Activated CD4-positive, alpha-beta T cell treated with anti-CD3 and anti-CD28 coated beads, Interleukin-2, Interleukin-4, amounts not matched to agents 100 ng/mL and 50 ng/mL, durations not matched to agents 16 hours and 8 hours (primary cell): ENCODE data around the gene SLC6A19.

ENCODE experiments used
- DNase-seq: peaks from one replicate; pipeline ENCODE4 v3.0.0-alpha.2; 2020; ENCODE audit warnings: low spot score

SLC6A19 gene

DNA sequence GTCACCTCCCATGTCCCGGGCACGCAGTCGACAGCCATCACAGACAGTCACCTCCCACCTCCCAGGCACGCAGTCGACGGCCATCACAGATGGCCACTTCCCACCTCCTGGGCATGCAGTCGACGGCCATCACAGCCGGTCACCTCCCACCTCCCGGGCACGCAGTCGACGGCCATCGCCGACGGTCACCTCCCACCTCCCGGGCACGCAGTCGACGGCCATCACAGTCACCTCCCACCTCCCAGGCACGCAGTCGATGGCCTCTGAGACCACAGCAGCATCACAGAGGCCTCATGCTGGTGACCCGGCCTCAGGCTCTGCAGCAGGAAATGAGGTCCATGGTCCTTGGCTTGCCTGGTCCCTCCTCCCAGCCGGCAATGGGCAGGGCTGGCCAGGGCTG lies 5.5 kb upstream of the SLC6A19 start:
- DNase-seq, result no peak

DNA sequence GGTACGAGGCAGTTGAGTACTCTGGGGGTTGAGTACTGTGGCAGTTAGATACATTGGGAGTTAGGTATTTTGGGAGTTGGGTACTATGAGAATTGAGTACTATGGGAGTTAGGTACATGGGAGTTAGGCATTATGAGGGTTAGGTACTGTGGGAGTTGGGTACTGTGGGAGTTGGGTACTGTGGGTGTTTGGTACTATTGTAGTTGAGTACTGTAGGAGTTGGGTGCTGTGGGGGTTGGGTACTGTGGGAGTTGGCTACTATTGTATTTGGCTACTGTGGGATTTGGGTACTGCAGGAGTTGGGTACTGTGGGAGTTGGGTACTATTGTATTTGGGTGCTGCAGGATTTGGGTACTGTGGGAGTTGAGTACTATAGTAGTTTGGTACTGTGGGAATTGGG lies 4.8 kb upstream of the SLC6A19 start:
- DNase-seq, result no peak

DNA sequence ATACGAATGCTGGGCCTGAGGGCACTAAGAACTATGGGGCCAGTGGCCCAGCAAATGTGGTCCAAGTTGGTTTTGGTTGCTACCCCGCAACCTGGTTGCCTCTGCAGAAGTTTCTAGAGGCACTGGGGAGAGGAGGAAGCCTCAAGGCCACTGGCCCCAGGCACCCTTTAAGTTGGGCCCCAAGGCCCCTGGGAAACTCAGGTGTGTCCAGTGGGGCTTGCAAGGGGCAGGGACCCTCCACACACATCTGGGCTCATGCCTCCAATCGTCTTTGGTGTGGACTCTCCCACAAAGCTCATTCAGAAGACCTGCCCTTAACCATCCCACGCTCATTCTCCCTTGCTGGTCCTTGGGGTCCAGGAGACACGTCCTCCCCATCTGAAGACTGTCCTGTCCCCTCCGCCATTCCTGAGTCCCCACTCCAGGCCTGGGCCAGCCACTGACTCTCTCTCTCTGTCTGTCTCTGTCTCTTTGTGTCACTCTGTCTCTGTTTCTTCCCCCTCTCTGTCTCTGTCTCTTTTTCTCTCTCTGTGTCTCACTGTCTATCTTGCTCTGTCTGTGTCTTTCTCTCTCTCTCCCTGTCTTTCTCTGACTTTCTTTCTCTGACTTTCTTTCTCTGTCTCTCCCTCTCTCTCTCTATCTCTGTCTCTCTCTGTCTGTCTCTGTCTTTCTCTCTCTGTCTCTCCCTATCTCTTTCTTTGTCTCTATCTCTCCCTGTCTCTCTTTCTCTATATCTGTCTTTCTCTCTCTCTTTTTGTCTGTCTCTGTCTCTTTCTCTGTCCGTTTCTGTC lies 3.3 kb upstream of the SLC6A19 start:
- no peak for DNase-seq

DNA sequence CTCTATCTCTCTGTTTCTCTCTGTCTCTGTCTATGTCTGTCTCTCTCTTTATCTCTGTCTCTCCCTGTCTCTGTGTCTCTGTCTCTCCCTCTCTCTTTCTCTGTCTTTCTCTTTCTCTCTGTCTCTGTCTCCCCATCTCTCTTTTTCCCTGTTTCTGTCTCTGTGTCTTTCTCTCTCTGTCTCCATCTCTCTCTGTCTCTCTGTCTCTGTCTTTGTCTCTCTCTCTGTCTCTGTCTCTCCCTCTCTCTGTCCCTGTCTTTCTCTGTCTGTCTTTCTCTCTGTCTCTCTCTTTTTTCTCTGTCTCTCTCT lies 2.1 kb upstream of the SLC6A19 start:
- no peak for DNase-seq

DNA sequence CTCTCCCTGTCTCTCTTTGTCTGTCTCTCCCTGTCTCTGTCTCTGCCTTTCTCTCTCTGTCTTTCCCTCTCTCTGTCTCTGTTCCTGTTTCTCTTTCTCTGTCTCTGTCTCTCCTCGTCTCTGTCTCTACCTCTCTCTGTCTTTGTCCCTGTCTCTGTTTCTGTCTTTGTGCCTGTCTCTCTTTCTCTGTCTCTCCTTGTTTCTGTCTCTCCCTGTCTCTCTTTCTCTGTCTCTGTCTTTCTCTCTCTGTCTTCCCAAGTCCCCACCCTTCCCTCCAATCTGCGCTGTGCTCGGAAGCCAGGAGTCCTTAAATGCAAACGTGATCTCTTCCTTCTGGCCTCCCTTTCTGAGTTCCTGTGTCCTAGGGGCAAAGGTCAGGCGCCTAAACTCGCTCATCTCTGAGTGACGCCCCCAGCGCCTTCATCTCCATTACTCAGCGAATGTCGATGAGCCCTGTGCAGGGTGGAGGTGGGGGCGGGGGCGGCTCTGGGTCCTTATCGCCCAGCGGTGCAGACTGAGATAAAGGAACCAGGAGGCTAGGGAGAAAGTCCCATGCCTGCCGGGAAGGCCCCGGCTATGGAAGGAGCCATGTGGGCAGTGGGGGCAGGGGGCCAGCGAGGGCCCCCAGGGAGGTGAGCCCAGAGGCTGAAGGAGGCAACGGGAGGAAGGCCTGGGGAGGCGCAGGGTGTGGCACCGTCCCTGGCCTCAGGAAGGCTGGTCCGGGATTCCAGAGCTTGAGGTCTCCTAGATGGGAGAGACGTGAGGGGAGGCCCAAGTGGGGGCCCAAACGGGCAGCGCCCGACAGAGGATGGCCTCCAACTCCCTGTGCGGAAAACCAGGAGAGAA lies 1.5 kb upstream of the SLC6A19 start:
- DNase-seq, result no peak

DNA sequence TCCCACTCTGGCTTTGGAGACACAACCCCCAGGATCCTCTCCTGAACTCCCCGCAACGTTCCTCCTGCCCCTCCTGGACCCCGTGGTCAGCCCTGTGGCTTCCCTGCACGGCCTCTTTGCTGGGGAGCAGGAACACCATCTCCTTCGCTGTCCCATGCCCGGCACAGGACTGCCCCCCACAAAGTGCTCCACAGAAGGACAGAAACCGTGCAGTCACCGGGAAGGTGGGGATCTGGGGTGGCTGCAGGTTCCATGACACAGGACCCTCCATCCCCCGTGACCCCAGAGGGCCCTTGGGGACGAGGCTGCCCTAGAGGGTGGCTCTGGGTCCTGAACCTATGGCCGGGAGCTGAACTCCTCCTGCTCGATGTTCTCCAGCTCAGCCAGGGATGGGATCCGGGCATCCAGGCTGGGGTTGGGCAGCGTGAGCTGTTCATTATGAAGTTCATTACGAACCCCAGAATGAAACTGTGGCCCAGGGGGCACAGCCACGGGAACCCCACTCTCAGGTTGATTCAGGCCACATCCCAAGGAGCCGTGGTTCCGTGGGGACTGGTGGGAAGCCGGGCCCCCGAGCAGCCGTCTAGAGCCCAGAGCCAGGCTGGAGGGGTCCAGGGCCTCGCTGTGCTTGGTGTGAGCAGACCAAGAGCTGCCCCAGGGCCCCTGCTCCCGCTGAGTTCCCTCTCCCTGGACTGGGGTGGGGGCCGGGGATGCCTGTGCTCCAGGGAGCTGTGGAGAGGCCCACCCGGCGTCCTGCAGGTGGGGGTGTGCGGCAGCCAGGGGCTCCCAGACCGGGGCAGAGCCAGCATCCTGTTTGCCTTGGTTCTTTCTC lies 684 bp upstream of the SLC6A19 start:
- DNase-seq, result no peak

DNA sequence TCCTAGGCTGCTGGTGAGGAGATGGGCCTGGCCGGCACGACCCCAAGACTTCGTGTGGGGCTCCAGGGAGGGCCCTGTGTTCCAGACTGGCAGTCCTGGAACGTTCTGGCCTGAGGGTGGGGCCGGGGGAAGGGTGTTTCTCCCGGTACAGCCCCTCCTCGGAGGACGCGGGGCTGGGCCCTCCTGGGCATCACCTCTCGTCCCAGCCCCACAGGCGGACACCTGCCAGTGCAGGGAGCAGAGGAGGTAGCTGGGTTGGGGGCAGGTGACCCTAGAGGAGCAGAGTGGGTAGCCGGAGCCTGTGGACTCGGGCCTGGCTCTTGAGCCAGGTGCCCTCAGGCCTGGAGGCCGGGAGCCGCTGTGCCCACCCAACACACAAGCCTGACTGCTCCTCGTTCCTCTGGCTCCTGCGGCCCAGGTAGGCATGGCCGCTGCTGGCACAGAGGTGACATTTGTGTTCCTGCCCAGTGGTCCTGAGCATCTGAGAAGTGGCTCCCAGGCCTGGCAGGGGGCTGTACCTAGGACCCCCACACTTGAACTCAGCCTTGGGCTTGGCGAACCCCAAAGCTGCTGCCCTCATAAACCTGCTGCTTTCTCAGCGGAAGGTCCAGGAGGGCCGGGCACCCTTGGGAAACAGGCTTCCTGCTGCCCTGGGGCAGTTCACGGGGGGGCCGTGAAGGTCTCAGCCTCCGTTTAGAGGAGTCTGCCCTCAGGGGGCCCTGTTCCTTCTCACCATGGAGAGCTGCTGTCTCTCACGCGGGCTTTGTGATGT lies 817 bp downstream of the SLC6A19 start:
- DNase-seq, result no peak

DNA sequence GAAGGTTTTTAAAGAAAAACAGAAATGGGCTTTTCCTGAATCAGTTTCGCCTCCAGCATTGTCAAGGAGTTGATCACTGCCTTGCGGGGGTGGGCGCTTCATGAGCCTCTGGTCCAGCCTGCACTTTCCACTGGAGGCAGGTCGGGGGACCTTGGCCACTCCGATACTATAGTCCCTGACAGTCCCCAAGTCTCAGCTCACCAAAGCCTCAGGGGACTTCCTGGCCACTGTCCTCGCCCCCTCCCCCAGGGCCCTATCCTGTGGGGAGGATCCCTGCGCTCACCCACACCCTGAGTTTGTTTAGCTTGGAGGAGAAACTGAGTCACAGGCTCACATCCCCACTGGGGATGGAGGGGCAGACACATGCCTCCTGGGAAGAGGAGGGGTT lies 1.4 kb downstream of the SLC6A19 start:
- no peak for DNase-seq

DNA sequence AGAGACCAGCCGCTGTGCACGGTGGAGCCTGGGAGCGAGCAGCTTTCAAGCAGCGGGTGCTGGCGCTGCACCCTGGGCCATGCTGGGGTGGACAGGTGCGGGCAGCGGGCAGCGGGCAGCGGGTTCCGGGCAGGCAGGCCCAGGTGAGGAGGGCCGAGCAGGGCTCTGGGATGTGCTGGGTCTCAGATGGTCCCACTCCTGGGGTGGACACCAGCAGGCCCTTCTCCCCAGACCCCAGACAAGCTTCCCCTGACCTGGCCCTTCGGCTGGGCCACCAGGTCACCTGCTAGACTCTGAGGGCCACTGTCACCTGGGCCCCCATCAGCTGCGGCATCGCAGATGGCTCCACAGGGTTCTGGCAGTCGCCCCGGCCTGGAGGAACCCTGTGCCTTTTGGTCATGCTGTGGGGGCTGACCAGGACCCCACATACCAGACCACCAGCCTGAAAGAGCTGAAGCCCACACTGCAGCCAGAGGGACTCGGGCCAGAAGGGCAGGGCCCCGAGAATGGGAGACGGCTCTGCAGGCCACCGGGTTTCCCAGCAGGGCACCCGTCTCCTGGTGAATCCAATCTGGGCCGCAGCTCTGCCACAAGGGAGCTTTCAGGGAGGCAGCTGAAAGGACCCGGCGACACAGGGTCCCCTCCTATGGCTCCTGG lies 2.0 kb downstream of the SLC6A19 start:
- DNase-seq, result no peak

DNA sequence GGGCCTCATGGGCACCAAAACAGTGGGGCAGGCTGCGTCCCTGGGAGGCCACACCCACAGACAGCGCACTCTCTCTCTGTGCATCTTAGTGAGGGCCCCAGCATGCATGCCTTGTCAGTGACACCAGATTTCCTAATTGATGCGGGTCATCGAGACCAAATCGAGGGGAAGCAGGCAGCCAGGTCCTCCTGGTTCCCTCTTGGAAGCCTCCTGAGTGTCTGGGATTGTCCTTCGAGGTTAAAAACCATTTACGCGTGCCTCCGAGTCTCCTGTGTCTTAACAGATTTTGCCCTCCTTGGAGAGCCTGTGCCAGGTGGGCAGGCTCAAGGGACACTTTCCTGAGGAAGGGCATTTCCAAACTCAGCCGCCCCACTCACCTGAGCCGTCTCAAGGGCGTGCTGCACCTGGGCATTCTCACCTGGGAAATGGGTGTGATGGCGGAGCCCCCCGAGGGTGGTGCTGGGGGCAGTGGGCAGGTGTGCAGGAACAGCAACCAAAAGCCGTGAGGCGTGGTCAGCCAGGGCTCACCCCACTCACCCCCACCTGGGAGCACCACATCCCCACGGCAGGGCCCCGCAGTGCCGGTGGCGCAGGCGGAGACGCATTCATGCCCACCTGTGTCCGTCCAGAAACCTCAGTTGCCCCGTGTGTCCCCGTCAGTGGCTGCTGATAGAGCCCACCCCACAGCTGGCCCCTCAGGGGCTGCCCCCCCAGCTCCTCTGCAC lies 2.7 kb downstream of the SLC6A19 start:
- no peak for DNase-seq

DNA sequence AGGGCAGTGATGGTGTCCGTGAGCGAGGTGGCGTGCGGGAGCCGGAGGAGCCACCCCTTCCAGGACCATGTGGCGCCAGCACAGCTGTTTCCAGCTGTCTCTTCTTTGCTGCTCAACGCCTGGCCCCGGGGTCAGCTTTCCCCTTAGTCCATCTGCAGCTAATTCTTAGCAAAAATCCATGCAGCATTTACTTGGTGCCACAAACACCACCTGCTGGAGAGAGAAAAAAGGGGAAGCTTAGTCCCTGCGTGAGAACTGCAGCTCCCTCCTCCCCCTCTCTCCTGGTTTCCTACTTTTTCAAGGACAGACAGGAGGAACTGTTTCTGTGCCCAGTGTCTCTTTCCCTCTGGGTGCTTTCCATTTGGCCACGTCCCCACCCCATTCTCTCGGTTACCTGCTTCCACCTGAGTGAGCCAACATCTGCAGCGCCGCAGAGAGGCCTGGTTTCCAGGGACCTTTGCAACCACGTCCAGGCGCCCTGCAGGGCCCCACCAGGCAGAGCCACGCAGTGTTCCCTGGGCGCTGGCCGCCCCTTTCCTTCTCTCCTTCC lies 3.4 kb downstream of the SLC6A19 start:
- DNase-seq, result no peak

DNA sequence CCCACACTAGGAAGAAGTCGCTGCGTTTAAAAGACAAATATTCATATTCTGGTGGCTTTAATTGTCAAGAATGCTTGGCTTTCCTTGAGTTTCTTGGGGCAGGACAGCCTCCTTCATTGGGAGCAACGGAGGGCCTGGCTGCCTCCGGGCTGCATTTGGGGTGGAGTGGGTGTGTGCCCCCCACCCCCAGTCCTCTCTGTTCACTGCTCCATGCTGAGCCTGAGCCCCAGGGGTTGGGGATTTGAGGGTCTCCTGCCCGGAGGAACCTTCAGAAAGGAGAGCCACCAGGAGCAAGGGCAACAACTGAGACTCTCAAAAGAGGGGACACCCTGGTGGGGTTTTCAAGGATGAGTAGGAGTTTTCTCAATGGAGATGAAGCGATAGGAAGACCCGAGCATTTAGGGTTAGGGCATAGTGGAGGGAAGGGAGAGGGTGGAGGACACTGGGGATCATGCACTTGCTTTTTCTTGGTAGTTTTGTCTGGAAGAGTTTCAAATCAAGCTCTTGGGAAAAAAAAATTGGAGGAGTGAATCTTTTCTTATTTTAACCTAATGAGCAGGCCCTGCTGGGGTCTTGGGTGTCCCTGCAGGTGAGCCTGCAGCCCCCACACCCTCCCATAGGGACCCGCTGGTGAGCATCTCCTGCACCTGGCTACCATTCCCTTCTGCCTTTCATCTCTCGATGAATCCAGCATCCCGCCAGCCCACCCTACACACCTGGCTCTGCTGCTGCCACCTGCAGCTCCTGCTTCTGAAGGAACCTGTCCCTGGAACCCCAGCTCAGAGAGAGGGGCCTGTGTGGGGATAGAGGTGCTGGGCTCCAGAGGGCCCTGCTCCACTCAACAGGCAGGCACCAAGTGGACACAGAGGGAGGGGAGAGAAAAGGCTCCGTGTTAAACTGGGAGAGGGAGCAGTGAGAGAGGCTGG lies 4.1 kb downstream of the SLC6A19 start:
- no peak for DNase-seq

DNA sequence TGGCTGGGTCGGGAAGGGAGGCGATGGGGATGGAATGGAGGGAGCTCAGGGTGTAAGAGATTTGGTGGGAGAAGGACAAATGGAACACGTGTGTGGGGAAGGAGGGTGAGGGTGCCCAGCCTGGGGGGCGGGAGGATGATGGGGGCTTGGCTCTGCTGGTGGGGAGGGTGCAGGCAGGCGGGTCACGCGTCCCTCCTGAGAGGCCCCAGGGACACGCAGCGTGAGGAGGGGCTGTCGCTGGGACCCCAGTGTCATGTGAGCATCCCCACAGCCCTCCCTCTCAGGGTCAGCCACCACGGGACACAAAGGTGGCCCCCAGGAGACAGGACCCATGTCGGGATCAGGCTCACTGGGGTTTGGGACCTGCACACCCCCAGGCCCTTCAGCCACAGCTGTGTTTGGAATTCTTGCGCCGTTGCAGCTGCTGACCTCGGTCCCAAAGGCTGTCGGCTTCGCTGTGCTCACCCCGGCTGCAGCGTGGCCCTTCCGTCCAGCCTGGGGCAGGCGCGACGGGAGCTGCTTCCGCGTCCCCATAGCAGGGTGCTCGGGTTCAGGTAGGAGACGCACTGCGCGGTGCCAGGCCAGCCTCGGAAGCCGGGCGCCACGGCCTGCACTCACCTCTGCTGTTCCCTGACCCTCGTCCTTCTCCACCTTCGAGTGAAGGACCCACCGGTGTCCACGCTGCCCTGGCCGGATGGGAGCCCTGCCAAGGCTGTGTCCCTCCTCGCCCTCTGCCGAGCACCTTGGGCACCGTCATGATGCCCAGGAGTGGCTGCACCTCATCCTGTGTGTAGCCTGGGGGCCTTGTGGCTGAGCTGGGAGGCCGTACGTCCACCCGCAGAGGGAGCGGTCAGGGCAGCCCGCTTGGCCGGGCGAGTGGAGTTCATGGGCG lies 5.4 kb downstream of the SLC6A19 start:
- DNase-seq, result no peak

DNA sequence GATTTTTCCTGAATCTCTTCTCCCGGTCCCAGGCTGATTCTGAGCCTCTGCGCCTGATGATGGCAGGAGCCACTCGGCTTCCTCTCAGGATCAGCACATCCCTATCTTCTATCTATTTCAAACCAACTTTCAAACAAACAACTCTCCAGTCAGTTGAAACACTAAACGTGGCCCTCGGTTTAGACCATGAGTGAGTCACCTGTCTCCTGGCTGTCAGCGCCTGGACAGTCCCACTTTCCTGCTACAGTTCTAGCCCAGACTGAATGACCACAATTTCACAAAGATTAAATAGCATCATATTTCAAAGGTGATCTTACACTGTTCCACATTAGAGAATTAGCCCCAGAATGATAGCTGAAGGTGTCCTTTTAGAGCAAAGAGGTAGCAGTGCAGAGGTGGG lies 6.2 kb downstream of the SLC6A19 start:
- no peak for DNase-seq

DNA sequence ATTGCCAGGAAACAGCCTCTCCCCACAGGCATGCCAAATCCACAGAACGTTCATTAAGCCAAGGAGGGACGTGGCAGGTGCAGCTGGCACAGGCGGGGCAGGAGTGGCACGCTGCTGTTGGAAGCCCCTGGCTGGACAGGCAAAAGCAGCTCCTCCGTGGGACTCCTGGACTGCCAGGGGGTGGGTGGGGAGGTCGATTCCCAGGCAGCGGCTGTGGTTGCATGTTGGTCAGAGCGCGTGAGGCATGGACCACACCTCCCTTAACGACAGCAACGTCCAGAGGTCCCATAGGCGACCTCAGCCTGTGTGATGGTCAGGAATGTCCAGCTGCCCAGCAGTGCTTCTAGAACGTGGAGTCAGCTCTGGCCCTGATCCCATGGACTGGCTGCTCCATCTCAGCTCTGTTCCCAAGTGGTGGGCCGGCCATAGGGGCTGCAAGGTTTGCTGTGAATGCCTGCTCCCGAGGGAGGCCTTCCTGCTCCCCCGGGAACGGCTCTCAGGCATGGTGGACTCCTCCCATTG lies 6.9 kb downstream of the SLC6A19 start:
- DNase-seq, result no peak

DNA sequence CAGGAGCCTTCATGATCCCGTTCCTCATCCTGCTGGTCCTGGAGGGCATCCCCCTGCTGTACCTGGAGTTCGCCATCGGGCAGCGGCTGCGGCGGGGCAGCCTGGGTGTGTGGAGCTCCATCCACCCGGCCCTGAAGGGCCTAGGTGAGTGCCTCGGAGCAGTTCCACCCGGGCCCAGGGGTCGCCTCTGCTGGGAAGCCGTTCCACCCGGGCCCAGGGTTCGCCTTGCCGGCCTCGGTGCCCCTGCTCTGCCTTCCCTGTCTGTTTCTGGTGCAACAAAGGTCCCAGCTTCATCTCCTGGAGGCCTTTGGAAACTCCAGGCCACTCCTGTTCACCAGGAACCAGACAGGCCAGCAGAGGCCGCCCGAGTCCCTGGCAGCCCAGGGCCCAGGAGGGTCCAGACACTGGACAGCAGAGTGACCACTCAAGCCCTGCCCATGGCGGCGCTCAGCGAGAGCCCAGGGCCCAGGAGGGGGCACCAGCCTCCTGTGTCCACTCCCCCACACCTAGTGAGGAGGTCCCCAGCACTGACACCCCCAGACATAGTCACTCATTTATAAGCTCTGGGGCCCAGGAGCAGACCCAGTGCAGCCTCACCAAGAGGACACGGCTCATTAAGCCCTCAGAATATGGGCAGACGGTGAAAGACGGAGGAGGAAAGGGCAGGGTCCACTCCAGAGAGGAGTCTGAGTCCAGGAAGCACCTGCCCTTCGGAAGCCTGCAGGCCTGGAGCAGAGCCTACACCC lies 7.5 kb downstream of the SLC6A19 start:
- DNase-seq, result no peak

DNA sequence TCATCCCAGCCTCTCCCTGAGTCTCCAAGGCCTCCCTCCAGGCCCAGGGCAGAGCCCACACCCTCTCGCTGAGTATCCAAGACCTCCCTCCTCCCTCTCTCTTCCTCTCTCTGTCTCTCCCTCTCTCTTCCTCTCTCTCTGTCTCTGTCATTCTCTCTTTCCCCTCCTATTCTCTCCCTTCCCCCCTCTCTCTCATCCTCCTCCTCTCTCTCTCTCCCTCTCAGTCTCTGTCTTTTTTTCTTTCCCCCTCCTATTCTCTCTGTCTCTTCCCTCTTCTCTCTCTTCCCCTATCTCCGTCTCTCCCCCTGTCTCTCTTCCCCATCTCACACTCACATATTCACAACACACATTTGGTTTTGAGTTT lies 8.1 kb downstream of the SLC6A19 start:
- DNase-seq, result no peak
